DLD1 (cell line): Measurements from ENCODE around the gene SNRNP25.
"Not testable (repeated sequence)": the region's sequence is repeated elsewhere in the genome, so short reads cannot be mapped to it uniquely, and the experiment has no call there.

ENCODE experiments used
- in situ Hi-C: cut with HindIII; loops from 2 replicates; pipeline ENCODE4 v1.10.0; 2017; ENCODE audit warnings: low sequenced_read_pairs

Gene SNRNP25

GRCh38 chr16:53346-54236 is at the start of gene SNRNP25, which contains the start of gene POLR3K:
Gene SNRNP25, plus strand, starts transcription at chr16:53828. Its CDS starts 189 bp downstream, at chr16:54017.
Gene POLR3K, minus strand, starts transcription at chr16:53608. Its CDS starts 22 bp downstream, at chr16:53586.
- in situ Hi-C loops: no loop called here

DNA sequence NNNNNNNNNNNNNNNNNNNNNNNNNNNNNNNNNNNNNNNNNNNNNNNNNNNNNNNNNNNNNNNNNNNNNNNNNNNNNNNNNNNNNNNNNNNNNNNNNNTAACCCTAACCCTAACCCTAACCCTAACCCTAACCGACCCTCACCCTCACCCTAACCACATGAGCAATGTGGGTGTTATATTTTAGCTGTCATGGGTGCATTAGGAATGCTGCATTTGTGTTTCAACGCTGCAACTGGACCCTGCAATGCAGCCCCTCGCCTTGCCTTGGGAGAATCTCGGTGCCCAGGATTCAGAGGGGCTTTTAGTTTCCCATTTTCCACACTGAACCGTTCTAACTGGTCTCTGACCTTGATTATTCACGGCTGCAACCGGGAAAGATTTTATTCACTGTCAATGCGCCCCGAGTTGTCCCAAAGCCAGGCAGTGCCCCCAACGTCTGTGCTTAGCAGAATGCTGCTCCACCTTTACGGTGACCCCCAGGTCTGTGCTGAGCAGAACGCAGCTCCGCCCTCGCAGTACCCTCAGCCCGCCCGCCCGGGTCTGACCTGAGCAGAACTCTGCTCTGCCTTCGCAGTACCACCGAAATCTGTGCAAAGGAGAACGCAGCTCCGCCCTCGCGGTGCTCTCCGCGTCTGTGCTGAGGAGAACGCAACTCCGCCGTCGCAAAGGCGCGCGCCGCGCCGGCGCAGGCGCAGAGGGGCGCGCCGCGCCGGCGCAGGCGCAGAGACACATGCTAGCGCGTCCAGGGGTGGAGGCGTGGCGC is 43.5 kb upstream of the SNRNP25 start:
- in situ Hi-C loops: no loop called here

- in situ Hi-C loops: not testable (repeated sequence)
Measured at GRCh38 chr16:10772-11171, 42.9 kb upstream of the SNRNP25 start.

DNA sequence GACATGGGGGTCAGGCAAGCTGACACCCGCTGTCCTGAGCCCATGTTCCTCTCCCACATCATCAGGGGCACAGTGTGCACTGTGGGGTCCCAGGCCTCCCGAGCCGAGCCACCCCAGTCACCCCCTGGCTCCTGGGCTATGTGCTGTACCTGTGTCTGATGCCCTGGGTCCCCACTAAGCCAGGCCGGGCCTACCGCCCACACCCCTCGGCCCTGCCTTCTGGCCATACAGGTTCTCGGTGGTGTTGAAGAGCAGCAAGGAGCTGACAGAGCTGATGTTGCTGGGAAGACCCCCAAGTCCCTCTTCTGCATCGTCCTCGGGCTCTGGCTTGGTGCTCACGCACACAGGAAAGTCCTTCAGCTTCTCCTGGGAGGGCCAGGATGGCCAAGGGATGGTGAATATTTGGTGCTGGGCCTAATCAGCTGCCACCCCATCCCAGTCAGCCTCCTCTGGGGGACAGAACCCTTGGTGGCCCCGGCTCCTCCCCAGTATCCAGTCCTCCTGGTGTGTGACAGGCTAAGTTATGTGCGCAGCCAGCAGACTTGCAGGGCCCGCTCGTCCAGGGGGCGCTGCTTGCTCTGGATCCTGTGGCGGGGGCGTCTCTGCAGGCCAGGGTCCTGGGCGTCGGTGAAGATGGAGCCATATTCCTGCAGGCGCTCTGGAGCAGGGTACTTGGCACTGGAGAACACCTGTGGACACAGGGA is 36.4 kb upstream of the SNRNP25 start:
- in situ Hi-C loops: not testable (repeated sequence)

- in situ Hi-C loops: not testable (repeated sequence)
Measured at GRCh38 chr16:20886-21285, 32.7 kb upstream of the SNRNP25 start.

GRCh38 chr16:24151-24550 is 29.5 kb upstream of the SNRNP25 start:
- in situ Hi-C loops: not testable (repeated sequence)

DNA sequence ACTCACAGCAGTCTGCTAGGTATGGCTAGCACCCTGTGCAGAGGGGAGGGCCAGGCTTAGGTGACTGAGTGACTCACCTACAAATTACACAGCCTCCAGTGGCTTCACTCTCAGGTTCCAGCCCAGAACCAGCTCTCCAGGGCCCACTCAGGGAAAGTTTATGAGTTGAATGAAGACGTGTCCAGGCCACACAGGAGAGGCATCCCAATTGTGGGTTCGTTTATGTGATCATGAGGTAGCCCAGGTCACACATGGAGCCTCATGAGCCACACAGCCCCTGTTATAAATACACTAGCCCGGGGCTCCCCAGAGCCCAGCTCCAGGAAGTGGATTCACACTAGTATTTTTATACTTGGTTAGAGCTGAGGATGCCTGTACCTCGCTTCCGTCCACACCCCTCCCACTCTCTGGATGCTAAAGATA is 27.7 kb upstream of the SNRNP25 start:
- in situ Hi-C loops: not testable (repeated sequence)

DNA sequence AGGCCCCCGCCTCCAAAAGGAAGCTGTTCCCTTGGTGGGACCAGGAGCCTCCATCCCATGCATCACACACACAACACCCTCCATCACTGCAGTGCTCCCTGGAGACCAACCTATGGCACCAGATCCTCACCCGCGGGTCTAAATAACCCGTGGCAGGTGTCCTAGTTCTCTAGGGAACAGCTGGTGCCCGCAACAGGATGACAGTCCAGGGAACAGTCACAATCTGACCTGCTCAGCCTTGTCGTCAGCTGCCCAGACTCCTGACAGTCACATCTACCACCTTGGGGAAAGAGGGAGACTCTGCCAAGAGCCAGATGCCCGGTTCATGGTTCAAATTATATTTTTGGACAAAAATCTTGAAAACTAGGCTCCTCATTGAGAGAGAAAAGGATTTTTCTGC is 23.0 kb upstream of the SNRNP25 start:
- in situ Hi-C loops: not testable (repeated sequence)

- in situ Hi-C loops: not testable (repeated sequence)
Measured at GRCh38 chr16:33154-33876, 20.3 kb upstream of the SNRNP25 start.

DNA sequence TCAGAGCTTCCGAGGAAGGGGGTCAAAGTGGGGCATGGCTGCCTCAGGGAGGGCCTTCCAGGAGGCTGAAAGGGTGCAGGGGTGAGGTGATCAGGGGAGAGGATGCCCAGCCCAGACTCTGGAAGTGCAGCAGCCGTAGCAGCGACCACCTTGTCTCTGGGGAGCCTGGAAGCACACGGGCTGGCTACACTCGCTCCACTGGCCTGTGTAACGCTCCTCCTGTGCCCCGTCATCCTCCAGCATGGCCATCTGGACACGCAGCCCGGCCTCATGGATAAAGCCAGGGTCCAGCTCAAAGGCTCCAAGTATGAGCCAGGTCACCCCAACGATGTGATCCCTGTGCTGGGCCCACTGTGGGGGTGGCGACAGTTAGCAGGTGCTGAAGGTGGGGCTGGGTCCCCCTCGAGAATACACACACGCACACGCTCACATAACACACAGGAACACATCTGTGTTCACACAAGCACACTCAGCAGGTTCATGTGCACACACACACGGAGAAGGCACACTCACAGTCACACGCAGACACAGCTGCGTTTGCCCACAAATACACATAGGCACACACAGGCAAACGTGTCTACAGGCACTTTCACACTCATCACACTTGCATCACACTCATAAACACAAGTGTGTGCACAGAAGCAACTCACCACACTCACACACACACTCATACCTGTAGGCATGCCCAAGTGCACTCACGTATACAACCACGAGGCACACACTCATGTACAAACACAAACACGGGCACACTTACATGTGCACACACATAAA is 19.6 kb upstream of the SNRNP25 start:
- in situ Hi-C loops: no loop called here

DNA sequence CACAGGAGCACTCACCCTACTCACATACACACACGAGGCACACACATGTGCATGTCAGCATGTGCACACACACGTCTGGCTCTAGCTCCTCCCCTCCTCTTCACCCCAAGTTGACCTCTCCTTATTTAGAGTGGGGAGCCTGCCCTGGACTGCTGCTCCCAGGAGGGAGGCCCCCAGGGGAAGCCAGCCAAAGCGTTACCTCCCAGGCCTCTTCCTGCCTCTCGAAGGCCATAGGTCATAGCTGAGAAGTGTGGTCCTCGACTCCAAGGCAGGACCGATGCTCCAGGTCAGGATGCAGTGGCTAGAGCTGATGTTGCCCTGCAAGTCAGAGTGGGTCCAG is 19.0 kb upstream of the SNRNP25 start:
- in situ Hi-C loops: no loop called here

DNA sequence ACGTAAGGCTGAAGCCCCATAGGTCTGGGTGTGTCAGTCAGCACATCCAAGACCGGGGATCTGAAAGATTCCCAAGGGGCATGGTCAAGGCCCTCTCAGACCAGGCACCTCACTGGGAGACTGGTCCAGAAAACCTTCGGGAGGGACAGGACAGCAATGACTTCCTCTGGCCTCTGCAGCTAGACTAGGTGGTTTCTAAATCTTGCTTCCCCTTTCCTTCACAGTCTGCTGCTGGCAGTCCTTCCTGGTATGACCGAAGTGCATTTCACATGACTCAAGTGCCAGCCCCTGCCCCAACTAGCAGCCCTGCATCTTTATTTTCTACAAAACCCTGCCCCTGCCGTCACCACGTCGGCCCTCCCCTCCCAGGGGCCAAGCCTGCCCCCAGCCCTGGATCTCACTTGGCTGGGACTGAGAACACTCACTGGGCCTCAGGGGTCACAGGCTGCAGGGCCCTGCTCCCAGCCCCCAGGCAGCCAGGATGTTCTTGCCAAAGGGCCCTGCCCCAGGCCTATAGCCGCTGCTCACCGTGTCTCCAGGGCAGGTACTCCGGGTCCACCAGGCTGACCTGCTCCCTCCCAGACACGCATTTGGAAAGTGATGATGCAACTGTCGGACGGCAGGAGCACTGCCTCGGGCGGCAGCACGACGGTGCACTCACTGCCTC is 18.5 kb upstream of the SNRNP25 start:
- in situ Hi-C loops: no loop called here

DNA sequence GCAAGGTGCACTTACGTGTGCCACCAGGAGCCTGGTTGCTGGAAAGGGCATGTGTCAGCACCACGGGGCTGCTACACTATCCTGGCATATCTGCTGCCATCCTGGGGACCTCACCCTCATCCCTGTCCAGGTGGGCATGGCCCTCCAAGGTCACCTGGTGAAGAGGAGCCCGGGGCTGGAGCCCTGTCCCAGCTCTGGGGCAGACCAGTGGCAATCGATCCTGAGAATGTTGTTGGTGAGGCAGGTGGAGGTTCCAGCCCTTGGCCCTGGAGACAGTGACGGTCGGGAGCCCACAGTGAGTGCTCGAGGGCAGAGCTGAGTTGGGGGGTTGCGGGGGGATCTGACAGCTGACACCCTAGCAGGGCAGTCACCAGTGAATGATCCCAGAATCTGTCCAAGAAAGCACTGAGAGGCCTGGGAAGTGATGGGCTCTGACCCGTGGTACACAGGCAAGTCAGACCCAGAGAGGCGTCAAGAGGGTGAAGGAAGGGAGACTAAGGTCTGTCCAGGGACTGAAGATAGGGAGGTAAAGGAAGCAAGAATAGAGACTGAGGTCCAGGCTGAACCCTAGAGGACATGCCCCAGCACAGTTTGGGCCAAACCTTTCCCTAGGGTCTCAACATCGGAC is 17.8 kb upstream of the SNRNP25 start:
- in situ Hi-C loops: no loop called here

DNA sequence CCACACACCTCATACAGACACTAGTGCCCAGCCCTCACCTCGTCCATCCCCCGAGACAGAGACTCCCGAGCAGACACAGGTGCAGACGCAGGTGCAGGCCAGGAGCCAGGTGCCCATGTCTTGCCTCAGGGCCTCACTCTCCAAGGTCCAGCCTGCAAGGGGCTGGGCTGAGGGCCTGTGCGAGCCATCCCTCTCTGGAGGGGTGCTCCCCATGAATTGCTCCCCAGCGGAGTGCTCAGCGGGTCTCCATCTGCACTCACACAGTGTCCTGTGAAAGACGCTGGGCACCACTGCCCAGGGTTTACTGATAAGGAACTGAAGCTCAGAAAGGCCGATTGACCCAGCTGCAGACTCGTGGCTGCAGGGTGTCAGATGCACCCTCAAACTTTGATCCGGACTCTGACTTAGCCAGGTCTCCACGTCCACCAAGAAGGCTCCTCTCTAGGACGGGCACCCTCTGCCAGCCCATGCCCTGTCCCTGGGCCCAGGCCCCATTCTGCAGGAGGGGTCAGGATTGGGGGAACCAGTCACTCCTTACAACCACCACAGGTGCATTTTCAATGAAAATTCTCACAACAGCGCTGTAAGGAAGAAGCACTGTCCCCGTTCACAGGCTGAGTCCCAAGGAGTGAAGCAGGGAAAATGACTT is 17.2 kb upstream of the SNRNP25 start:
- in situ Hi-C loops: no loop called here

DNA sequence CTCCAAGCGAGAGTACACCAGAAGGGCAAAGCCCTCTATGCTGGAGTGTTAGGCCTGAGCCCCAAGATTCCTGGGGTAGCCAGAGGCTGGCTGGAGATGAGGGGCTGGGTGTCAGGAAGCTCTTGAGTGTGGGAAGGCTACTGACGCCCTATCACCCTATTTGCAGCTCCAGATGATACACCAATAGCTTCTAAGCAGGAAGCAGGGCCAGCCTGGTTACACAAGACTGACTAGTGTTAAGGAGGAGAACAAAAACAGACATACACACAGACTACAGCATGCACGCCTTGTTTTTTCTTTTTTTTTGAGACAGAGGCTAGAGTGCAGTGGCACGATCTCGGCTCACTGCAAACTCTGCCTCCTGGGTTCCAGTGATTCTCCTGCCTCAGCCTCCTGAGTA is 16.1 kb upstream of the SNRNP25 start:
- in situ Hi-C loops: no loop called here

DNA sequence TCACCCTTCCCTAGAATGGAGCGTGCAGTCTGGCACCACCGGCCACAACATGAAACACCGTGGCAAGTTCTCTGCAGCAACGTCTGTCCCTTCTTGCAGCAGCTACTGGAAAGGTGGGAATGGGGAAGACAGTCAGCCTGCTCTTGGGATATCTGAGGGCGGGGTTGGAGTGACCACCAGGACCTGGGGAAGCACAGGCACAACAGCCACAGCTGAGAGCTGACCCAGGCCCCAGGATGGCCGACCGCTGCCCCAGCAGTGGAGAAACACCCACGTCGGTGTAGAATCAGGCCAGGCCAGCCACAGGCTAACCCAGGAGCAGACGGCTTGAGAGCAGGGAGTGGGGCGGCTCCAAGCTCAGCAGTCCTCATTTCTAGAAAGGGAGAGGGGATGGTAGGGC is 15.4 kb upstream of the SNRNP25 start:
- in situ Hi-C loops: not testable (repeated sequence)

DNA sequence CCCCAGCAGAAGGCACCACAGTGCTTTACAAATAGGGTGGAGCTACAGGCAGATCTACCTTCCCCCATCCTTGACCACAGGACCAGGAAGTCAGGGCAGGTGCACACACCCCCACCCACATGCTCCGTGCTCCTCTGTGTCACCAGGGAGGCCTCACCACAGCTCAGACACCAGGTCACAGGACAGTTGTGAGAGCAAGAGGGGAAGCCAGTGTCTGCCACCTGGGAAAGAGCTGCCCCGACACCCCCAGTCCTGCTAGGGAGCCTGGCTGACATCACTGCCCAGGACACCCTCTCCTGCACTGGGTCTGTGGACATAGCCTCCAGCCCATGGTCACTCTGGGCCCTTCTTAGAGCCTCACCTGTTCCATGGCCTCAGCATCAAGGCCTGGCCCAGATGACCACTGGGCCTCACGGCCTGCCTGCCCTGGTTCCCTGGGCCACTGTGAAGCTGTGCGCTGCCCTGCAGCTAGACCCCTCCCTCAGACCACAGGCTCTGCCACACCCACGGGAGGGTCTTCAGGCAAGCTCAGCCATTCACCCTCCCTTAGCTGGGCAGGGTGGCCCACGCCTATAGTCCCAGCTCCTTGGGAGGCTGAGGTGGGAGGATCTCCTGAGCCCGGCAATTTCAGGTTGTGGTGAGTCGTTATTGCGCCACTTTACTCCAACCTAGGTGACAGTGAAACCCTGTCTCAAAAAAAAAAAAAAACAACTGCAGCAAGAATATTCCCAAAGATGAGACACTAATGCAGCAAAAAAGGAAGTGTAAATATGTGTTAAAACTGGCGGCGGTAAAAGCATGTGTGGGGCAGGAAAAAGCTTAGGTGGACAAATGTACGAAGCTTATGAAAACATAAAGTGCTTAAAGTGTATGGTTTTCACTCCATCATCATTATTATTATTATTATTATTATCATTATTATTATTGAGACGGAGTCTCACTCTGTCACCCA is 14.4 kb upstream of the SNRNP25 start:
- in situ Hi-C loops: no loop called here
